ENCODE results near the gene TOR2A.

DNA sequence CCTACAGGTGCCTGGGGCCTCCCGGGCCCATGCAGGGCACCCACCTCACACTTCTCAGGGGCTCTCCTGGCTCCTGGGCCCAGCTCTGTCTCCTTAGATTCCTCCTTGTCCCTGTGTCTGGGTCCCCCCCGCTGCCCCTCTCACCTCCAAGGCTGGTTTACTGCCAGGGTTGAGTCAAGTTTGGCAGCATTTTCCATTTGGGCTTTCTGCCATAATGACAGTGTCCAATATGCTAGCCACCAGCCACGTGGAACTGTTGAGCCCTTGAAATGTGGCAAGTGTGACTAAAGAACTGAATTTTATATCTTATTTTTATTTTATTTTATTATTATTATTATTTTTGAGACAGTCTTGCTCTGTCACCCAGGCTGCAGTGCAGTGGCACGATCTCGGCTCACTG, 17.3 kb downstream of the TOR2A start:
- TF ChIP-seq, protein P1, sequence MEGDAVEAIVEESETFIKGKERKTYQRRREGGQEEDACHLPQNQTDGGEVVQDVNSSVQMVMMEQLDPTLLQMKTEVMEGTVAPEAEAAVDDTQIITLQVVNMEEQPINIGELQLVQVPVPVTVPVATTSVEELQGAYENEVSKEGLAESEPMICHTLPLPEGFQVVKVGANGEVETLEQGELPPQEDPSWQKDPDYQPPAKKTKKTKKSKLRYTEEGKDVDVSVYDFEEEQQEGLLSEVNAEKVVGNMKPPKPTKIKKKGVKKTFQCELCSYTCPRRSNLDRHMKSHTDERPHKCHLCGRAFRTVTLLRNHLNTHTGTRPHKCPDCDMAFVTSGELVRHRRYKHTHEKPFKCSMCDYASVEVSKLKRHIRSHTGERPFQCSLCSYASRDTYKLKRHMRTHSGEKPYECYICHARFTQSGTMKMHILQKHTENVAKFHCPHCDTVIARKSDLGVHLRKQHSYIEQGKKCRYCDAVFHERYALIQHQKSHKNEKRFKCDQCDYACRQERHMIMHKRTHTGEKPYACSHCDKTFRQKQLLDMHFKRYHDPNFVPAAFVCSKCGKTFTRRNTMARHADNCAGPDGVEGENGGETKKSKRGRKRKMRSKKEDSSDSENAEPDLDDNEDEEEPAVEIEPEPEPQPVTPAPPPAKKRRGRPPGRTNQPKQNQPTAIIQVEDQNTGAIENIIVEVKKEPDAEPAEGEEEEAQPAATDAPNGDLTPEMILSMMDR (IDR thresholded peaks at IDR 0.05): no peak
- TF ChIP-seq POLR2A (IDR thresholded peaks at IDR 0.05): no peak

All from testis (tissue), 2 donors.